ENCODE results near the gene TNFAIP8L3.

- TF ChIP-seq CTCF (IDR thresholded peaks at IDR 0.05) (no peak), POLR2A (IDR thresholded peaks at IDR 0.05) (no peak)
Observed at GRCh38 chr15:51082246-51082645, 12.5 kb downstream of the TNFAIP8L3 start.

Data from Peyer's patch (tissue), 4 donors.